Measurements from ENCODE around the gene IFNA14.
"Not testable (repeated sequence)": the region's sequence is repeated elsewhere in the genome, so short reads cannot be mapped to it uniquely, and the experiment has no call there.

Gene IFNA14

DNA sequence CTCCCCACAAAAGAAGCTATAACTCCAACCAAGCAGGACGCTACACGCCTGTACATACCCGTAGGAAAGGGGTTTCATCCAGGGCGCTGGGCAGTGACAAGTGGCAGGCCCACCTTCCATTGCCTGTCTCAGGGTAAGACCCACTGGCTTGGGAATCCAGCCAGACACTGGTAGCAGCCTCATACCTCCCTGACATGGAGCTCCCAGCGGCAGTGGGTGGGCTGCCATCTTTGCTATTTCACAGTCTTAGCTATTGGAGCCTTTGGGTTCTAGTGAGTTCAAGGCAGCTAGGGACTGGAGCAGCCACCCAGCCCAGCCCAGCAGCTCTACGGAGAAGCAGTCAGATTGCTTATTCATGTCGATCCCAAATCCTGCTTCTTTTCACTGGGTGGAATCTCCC, 29.5 kb downstream of the IFNA14 start:
- no peak for TF ChIP-seq ZFX (IDR thresholded peaks at IDR 0.05; ENCODE audit: borderline replicate concordance)
- TF ChIP-seq, protein P1, sequence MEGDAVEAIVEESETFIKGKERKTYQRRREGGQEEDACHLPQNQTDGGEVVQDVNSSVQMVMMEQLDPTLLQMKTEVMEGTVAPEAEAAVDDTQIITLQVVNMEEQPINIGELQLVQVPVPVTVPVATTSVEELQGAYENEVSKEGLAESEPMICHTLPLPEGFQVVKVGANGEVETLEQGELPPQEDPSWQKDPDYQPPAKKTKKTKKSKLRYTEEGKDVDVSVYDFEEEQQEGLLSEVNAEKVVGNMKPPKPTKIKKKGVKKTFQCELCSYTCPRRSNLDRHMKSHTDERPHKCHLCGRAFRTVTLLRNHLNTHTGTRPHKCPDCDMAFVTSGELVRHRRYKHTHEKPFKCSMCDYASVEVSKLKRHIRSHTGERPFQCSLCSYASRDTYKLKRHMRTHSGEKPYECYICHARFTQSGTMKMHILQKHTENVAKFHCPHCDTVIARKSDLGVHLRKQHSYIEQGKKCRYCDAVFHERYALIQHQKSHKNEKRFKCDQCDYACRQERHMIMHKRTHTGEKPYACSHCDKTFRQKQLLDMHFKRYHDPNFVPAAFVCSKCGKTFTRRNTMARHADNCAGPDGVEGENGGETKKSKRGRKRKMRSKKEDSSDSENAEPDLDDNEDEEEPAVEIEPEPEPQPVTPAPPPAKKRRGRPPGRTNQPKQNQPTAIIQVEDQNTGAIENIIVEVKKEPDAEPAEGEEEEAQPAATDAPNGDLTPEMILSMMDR (IDR thresholded peaks at IDR 0.05): no peak
- no peak overlapping the region for H3K27ac ChIP-seq

DNA sequence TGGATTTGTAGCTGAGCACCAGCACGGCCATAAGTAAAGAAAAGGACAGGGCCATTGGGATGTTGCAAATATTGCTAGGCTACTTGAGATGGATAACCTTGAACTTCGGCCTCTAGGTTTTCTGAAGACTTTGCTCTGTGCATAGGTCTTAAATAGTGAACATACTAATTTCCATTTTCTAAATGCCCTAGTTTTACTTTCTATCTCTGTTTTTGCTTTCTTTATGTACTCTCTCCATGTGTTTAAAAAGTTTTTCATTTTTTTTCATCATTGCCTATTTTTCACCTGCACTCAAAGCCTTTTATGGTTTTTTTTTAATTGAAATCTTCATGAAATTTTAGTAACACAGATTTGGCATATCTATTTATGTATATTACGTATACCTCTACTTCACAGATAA, 32.8 kb downstream of the IFNA14 start, which contains the start of gene IFNA10:
Gene IFNA10, minus strand, starts transcription at position 101 of the 400 bp plus-strand sequence. Its CDS starts 46 bp downstream, at position 55.
- not testable (repeated sequence) for H3K27ac ChIP-seq

DNA sequence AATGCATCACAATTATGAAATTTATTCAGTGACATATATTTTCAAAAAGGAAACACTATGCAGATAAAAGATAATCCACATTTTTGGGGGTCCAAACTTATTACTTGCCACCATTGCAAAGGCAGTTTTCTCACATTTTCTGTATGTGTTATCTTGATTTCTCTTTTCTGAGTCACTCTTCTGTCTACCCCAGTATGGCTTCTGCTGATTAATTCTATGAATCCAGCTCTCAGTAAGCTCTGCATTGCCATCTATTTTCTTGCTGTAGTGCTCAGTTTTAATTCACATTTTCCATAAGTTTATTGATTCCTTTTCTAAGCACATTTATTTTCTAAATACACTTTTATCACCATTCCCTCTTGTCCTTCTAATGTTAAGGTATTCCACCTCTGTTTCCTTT, 34.6 kb downstream of the IFNA14 start:
- TF ChIP-seq, protein P1 (IDR thresholded peaks at IDR 0.05): no peak
- no peak for TF ChIP-seq ZFX (IDR thresholded peaks at IDR 0.05; ENCODE audit: borderline replicate concordance)
- no peak overlapping the region for H3K27ac ChIP-seq

DNA sequence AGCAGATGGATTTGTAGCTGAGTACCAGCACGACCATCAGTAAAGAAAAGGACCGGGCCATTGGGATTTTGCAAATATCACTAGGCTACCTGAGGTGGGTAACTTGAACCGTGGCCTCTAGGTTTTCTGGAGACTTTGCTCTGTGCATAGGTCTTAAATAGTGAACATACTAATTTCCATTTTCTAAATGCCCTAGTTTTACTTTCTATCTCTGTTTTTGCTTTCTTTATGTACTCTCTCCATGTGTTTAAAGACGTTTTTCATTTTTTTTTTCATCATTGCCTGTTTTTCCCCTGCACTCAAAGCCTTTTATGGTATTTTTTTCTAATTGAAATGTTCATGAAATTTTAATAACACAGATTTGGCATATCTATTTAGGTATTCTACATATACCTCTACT, 37.7 kb downstream of the IFNA14 start, which contains the start of gene IFNA7:
Gene IFNA7, minus strand, starts transcription at position 101 of the 400 bp plus-strand sequence. Its CDS starts 40 bp downstream, at position 61.
- H3K27ac ChIP-seq: not testable (repeated sequence)

DNA sequence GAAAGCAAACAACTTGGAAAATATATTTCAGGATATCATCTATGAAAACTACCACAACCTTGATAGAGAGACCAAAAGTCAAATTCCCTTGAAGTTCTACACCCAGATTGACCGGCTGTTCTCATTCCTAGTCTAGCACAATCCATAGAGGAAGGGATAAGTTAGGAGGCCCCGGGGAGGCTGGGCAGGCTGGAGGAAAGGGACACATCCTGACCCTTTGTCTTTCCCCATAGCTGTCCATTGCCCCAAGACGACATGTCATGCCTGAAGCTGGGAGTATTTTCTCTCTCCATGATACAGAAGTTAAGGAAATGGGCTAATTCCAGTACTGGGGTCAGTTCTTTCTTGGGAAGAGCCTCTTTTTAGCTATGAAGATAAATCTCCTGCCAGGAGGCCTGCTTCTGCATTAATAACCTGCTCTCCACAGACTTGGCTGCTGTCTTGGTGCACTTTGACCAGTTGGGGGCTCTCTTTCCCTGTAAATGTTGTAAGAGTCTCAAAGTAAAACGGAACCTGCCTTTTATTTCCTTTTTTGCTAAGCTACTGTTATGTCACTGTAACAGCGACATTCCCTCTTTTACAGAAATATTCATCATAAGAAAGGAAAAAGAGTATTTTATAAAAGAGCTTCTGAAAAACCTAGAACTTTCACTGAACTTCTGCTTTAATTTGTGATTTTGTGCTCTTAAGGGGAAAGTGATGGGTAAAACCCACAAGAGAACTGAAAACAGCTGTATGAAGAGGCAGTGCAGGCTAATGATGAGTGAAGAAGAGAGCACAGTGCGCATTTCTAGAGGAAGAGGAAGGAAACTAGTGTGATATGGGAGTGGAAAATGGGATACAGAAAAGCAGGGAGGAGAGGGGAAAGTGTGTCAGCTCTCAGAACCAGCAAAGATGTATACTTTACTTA, 44.7 kb downstream of the IFNA14 start:
- H3K27ac ChIP-seq: not testable (repeated sequence)

More for the DNA sequence above, 44.7 kb downstream of the IFNA14 start:
- TF ChIP-seq, protein P1 (IDR thresholded peaks at IDR 0.05): peak; percentile 76

Measured in 22Rv1 (cell line).